SK-N-SH (cell line): ENCODE results near the gene ENKD1. TPM values are rescaled to one million over a fixed set of nuclear protein-coding genes. Genes with fewer than 3 reads are reported as not detected.

Source experiments
- CTCF ChIA-PET: fragments of 300-600, 350-600 bp; formaldehyde crosslinking; extraction: SDS; loops from one replicate; lab custom pipeline; 2021; lab: Yijun Ruan, JAX
- POLR2A ChIA-PET: fragments of 350-600 bp; sonication (Branson Sonifier 250); formaldehyde crosslinking; extraction: SDS; loops from one replicate; lab custom pipeline; 2020; ENCODE audit warnings: antibody characterized with exemption, inconsistent platforms; lab: Yijun Ruan, JAX
- DNase-seq: peaks from one replicate; pipeline ENCODE4 v3.0.0; 2012
- H2AFZ ChIP-seq: fragments of 200-600 bp; sonication (generic); 2 replicates; pipeline ENCODE4 v1.8.1; 2016; ENCODE audit warnings: antibody characterized with exemption, mild to moderate bottlenecking, low read depth
- H3F3A ChIP-seq: fragments of 200-600 bp; sonication (generic); replicated peaks from 2 replicates; pipeline ENCODE3; 2016; ENCODE audit warnings: antibody characterized with exemption, mild to moderate bottlenecking; ENCODE audit not compliant: insufficient read depth
- H3K27ac ChIP-seq, 2 experiments: fragments of 200-500 bp in 1 of 2; fragments of 200-600 bp in 1 of 2; sonication (Bioruptor generic) in 1 of 2; sonication (generic), shearing (Covaris generic) in 1 of 2; 2 replicates each; pipeline versions ENCODE4 v1.5.1 to v1.6.1; 2014 to 2016; ENCODE audit warnings: low read depth in 2 of 2, inconsistent platforms in 1 of 2, low read length in 1 of 2, mild to moderate bottlenecking in 1 of 2, mixed read lengths in 1 of 2
- H3K27me3 ChIP-seq: fragments of 200-600 bp; sonication (generic), shearing (Covaris generic); 2 replicates; pipeline ENCODE4 v1.6.1; 2016; ENCODE audit warnings: mixed run types; ENCODE audit not compliant: insufficient read depth
- H3K36me3 ChIP-seq, 2 experiments: fragments of 200-500 bp in 1 of 2; fragments of 200-600 bp in 1 of 2; sonication (Bioruptor generic) in 1 of 2; sonication (generic) in 1 of 2; replicated peaks in 1 of 2; 2 replicates each; pipeline versions ENCODE3 to v1.5.1; 2014 to 2016; ENCODE audit warnings: low read length in 1 of 2, mild to moderate bottlenecking in 1 of 2; ENCODE audit not compliant: insufficient read depth in 2 of 2, control insufficient read depth in 1 of 2
- H3K4me1 ChIP-seq, 2 experiments: fragments of 200-500 bp in 1 of 2; fragments of 200-600 bp in 1 of 2; sonication (Bioruptor generic) in 1 of 2; sonication (generic), shearing (Covaris generic) in 1 of 2; 2 replicates each; pipeline versions ENCODE4 v1.5.1 to v1.6.1; 2014 to 2016; ENCODE audit warnings: low read depth in 1 of 2, low read length in 1 of 2, mixed run types in 1 of 2; ENCODE audit not compliant: insufficient read depth in 2 of 2, control insufficient read depth in 1 of 2
- H3K4me2 ChIP-seq: fragments of 200-600 bp; sonication (generic), shearing (Covaris generic); 2 replicates; pipeline ENCODE4 v1.6.1; 2017; ENCODE audit warnings: mixed run types
- H3K4me3 ChIP-seq, 2 experiments: fragments of 200-500 bp in 1 of 2; fragments of 200-600 bp in 1 of 2; sonication (Bioruptor generic) in 1 of 2; sonication (generic), shearing (Covaris generic) in 1 of 2; 2 replicates each; pipeline versions ENCODE4 v1.5.1 to v1.8.1; 2014 to 2016; ENCODE audit warnings: low read depth in 2 of 2, inconsistent platforms in 1 of 2, low read length in 1 of 2, mild to moderate bottlenecking in 1 of 2, mixed read lengths in 1 of 2, moderate library complexity in 1 of 2
- H3K79me2 ChIP-seq: fragments of 200-600 bp; sonication (generic); 2 replicates; pipeline ENCODE4 v1.8.1; 2017; ENCODE audit warnings: mild to moderate bottlenecking; ENCODE audit not compliant: insufficient read depth
- H3K9ac ChIP-seq: fragments of 200-600 bp; sonication (generic); 2 replicates; pipeline ENCODE4 v1.6.1; 2017; ENCODE audit warnings: mixed run types
- H3K9me2 ChIP-seq: fragments of 200-600 bp; sonication (generic); 2 replicates; pipeline ENCODE4 v1.6.1; 2017; ENCODE audit warnings: mixed run types
- H3K9me3 ChIP-seq: fragments of 200-600 bp; sonication (generic); 2 replicates; pipeline ENCODE4 v1.6.1; 2017; ENCODE audit warnings: mixed run types, mild to moderate bottlenecking, moderate library complexity
- H4K20me1 ChIP-seq: fragments of 200-600 bp; sonication (generic); 2 replicates; pipeline ENCODE4 v1.6.1; 2017; ENCODE audit warnings: mild to moderate bottlenecking, mixed run types; ENCODE audit not compliant: insufficient read depth
- CTCF ChIP-seq: fragments of 200-600 bp; sonication (generic); IDR thresholded peaks from 2 replicates; pipeline ENCODE4 v1.6.1; 2017; ENCODE audit warnings: antibody characterized with exemption, mild to moderate bottlenecking, moderate library complexity
- ELF1 ChIP-seq: IDR thresholded peaks from 2 replicates; pipeline ENCODE4 v1.4.0; 2012
- EP300 ChIP-seq, 2 experiments: IDR thresholded peaks; 2 replicates each; pipeline versions ENCODE4 v1.4.0 to v1.6.1; 2012; ENCODE audit warnings: borderline replicate concordance in 1 of 2, low read depth in 1 of 2, low read length in 1 of 2
- EZH2phosphoT487 ChIP-seq: fragments of 200-600 bp; sonication (generic); IDR thresholded peaks from 2 replicates; pipeline ENCODE4 v1.6.1; 2017; ENCODE audit warnings: low read depth, mixed run types, mild to moderate bottlenecking, antibody characterized with exemption, moderate library complexity, borderline replicate concordance
- FOSL2 ChIP-seq: IDR thresholded peaks from 2 replicates; pipeline ENCODE4 v1.4.0; 2012; ENCODE audit warnings: low read depth, mild to moderate bottlenecking, moderate library complexity, borderline replicate concordance
- FOXJ3 ChIP-seq: sonication (generic); formaldehyde crosslinking; IDR thresholded peaks from 2 replicates; pipeline ENCODE4 v1.5.1; 2020; ENCODE audit warnings: mild to moderate bottlenecking, missing genetic modification reagents
- FOXM1 ChIP-seq: IDR thresholded peaks from 2 replicates; pipeline ENCODE4 v1.4.0; 2012; ENCODE audit warnings: low read depth, mild to moderate bottlenecking
- GABPA ChIP-seq: IDR thresholded peaks from 2 replicates; pipeline ENCODE4 v1.4.0; 2012; ENCODE audit warnings: low read depth, mild to moderate bottlenecking
- GATA2 ChIP-seq: sonication (generic); formaldehyde crosslinking; IDR thresholded peaks from 2 replicates; pipeline ENCODE4 v1.5.0; 2020; ENCODE audit warnings: mild to moderate bottlenecking, missing genetic modification reagents
- JUND ChIP-seq: IDR thresholded peaks from 2 replicates; pipeline ENCODE4 v1.4.0; 2012
- MAX ChIP-seq: IDR thresholded peaks from 2 replicates; pipeline ENCODE4 v1.4.0; 2012; ENCODE audit warnings: low read depth
- MEF2A ChIP-seq: IDR thresholded peaks from 2 replicates; pipeline ENCODE4 v1.4.0; 2012; ENCODE audit warnings: low read depth, borderline replicate concordance
- MXI1 ChIP-seq: IDR thresholded peaks from 2 replicates; pipeline ENCODE4 v1.6.1; 2012; ENCODE audit warnings: mild to moderate bottlenecking, low read depth, low read length, improper control_type of control experiment
- NFIC ChIP-seq: IDR thresholded peaks from 2 replicates; pipeline ENCODE4 v1.4.0; 2012; ENCODE audit warnings: borderline replicate concordance
- NRF1 ChIP-seq: IDR thresholded peaks from 2 replicates; pipeline ENCODE4 v1.6.1; 2012; ENCODE audit warnings: low read depth, mild to moderate bottlenecking, low read length
- PBX3 ChIP-seq: IDR thresholded peaks from 2 replicates; pipeline ENCODE4; 2012
- RAD21 ChIP-seq: IDR thresholded peaks from 2 replicates; pipeline ENCODE4 v1.6.1; 2012; ENCODE audit warnings: mild to moderate bottlenecking, low read length
- RCOR1 ChIP-seq: fragments of 150-350 bp; IDR thresholded peaks from 2 replicates; pipeline ENCODE4 v1.6.1; 2017; ENCODE audit warnings: antibody characterized with exemption, low read length
- REST ChIP-seq: IDR thresholded peaks from 2 replicates; pipeline ENCODE4 v1.6.1; 2012; ENCODE audit warnings: mild to moderate bottlenecking, low read depth, low read length, moderate library complexity
- RXRA ChIP-seq: IDR thresholded peaks from 2 replicates; pipeline ENCODE4 v1.4.0; 2012; ENCODE audit warnings: low read depth, mild to moderate bottlenecking, borderline replicate concordance
- SMC3 ChIP-seq: IDR thresholded peaks from 2 replicates; pipeline ENCODE4 v1.6.1; 2012; ENCODE audit warnings: low read depth, low read length, improper control_type of control experiment
- TAF1 ChIP-seq: IDR thresholded peaks from 2 replicates; pipeline ENCODE4 v1.6.1; 2012; ENCODE audit warnings: low read depth, mild to moderate bottlenecking, low read length, moderate library complexity, borderline replicate concordance
- TCF12 ChIP-seq: IDR thresholded peaks from 2 replicates; pipeline ENCODE4 v1.4.0; 2012
- TEAD4 ChIP-seq: IDR thresholded peaks from 2 replicates; pipeline ENCODE4 v1.4.0; 2012; ENCODE audit warnings: mild to moderate bottlenecking, borderline replicate concordance; ENCODE audit not compliant: insufficient read depth
- WGBS: methylation state at CpG from one replicate; pipeline ENCODE4 v1.1.6; 2017; ENCODE audit warnings: low lambda C conversion rate; 5-methylcytosine and 5-hydroxymethylcytosine counted together
- polyA plus RNA-seq, 3 experiments: library from polyadenylated mRNA; depleted of rRNA; stranded (reverse); fragments of >200 nt; gene quantifications; 2 replicates each; pipeline ENCODE4 v1.2.3, GENCODE V29; 2012
- TF ChIP-seq, protein P1 (sequence below): fragments of 150-350 bp; IDR thresholded peaks from 2 replicates; pipeline ENCODE4 v1.6.1; 2017; ENCODE audit warnings: antibody characterized with exemption, low read length, low read depth, borderline replicate concordance

The ENKD1 gene
- polyA plus RNA-seq, 1 of the 3 experiments (the other 2 are of a cell fraction): 21.0 TPM

DNA sequence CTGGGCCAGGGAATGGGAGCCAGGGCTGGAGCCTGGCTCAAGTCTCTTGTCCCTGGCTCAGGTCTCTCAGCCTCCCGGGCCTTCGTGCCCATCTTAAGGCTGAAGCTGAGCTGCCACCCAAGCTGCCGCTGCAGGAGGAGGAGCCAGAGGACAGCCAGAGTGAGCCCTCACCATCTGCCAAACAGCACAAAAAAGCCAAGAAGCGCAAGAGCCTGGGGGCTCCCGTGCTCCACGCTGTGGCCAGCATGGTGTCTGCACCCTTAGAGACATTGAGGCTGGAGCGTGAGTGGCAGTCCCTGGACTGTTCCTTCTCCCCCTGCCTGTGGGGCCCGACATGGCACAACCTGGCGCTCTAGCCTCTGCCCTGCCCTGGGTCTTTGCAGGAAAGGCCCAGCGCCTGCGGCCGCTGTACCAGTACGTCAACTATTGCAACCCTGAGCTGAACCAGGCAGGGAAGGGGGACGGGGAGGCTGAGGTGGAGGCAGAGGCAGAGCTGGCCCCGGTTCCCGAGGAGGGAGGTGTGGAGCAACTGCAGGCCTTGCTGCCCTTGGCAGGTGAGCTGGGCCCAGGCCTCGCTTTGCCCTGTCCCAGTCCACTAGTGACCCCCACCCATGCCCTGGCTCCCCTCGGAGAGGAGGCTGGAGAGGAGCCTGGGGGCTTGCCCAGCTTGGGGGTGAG lies 1.4 kb upstream of the ENKD1 start:
- DNase-seq: peak; percentile 95
- WGBS: 35% methylated on average over 9 of the region's 18 CpGs
- H3K9me2 ChIP-seq: no peaks in the 10 kb centered on the region
- peaks cover 12 to 31% of the 10 kb centered on the region in 2 experiments; a peak in 2 of 4 replicates for H3K4me1 ChIP-seq
- H3K27me3 ChIP-seq: no peaks in the 10 kb centered on the region
- CTCF ChIA-PET: interaction anchor here (0.6 to 18.3 kb wide), 42 partner anchors 9 to 373 kb away, joined by 3 to 246 read pairs (median 4); partner anchors contain the start of genes ATP6V0D1, CARMIL2, CTCF and RIPOR1
- peaks cover 3% of the 10 kb centered on the region; the same call in 1 of the 2 replicates for H3K79me2 ChIP-seq
- H3F3A ChIP-seq: peaks cover 14% of the 10 kb centered on the region
- POLR2A ChIA-PET: interaction anchor here (0.6 to 2.4 kb wide), 3 partner anchors 8 to 105 kb away, joined by 3 to 11 read pairs (median 4); partner anchors contain the start of genes ACD and CTCF
- peak overlapping the region; percentile 56 to 86; a peak in 3 of 4 replicates for H3K27ac ChIP-seq
- H2AFZ ChIP-seq: no peak overlapping the region
- peaks cover 0 to 8% of the 10 kb centered on the region in 2 experiments for H3K36me3 ChIP-seq
- no peak overlapping the region for H3K9ac ChIP-seq
- peak overlapping the region; percentile 99 for H3K4me2 ChIP-seq
- no peaks in the 10 kb centered on the region for H3K9me3 ChIP-seq
- peak overlapping the region; percentile 19 to 67; a peak in 2 of 4 replicates for H3K4me3 ChIP-seq
- H4K20me1 ChIP-seq: no peaks in the 10 kb centered on the region
- TF ChIP-seq FOXJ3 (CRISPR knock-in tag): no peak
- TF ChIP-seq NFIC: no peak
- TF ChIP-seq PBX3: peak; percentile 71
- no peak for TF ChIP-seq TCF12
- no peak for TF ChIP-seq RCOR1
- no peak for TF ChIP-seq GATA2 (CRISPR knock-in tag)
- TF ChIP-seq MXI1: peak; percentile 70
- TF ChIP-seq ELF1: no peak
- TF ChIP-seq REST: no peak
- TF ChIP-seq JUND: no peak
- TF ChIP-seq, protein P1, sequence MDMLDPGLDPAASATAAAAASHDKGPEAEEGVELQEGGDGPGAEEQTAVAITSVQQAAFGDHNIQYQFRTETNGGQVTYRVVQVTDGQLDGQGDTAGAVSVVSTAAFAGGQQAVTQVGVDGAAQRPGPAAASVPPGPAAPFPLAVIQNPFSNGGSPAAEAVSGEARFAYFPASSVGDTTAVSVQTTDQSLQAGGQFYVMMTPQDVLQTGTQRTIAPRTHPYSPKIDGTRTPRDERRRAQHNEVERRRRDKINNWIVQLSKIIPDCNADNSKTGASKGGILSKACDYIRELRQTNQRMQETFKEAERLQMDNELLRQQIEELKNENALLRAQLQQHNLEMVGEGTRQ: no peak
- TF ChIP-seq FOXM1: no peak
- TF ChIP-seq SMC3: peak; percentile 94
- TF ChIP-seq RAD21: peak; percentile 74
- TF ChIP-seq FOSL2: no peak
- 0 out of 2 replicates have a peak, but pooled peaks have one; percentile 75 for TF ChIP-seq MAX
- no peak for TF ChIP-seq NRF1
- no peak for TF ChIP-seq TAF1
- TF ChIP-seq MEF2A: no peak
- TF ChIP-seq GABPA: no peak
- peak; percentile 82 for TF ChIP-seq CTCF
- no peak for TF ChIP-seq EP300 (IDR thresholded peaks at IDR 0.05; ENCODE audit: borderline replicate concordance in 1 of 2, low read depth in 1 of 2, low read length in 1 of 2)
- no peak for TF ChIP-seq TEAD4
- TF ChIP-seq EZH2phosphoT487: no peak
- TF ChIP-seq RXRA: no peak
